ENCODE data around the gene CEP164.

GRCh38 chr11:117333917-117334316, 6.3 kb downstream of the CEP164 start:
- TF ChIP-seq CTCF (IDR thresholded peaks at IDR 0.05) (no peak), TAF1 (IDR thresholded peaks at IDR 0.05; ENCODE audit: borderline replicate concordance, low read depth, low read length) (no peak), RCOR1 (IDR thresholded peaks at IDR 0.05; ENCODE audit: low read length) (no peak), ZBTB33 (IDR thresholded peaks at IDR 0.05; ENCODE audit: borderline replicate concordance, low read depth) (no peak), REST (IDR thresholded peaks at IDR 0.05; ENCODE audit: low read depth, low read length) (no peak)
